ENCODE data around the gene SLC6A12.
"Not testable (repeated sequence)": the region's sequence is repeated elsewhere in the genome, so short reads cannot be mapped to it uniquely, and the experiment has no call there.

The SLC6A12 gene

GRCh38 chr12:236445-236844 is 22.5 kb upstream of the SLC6A12 start:
- peaks cover 13% of the 10 kb centered on the region for H3K27me3 ChIP-seq (ENCODE audit: insufficient read depth, poor library complexity, severe bottlenecking)
- TF ChIP-seq, protein P1, sequence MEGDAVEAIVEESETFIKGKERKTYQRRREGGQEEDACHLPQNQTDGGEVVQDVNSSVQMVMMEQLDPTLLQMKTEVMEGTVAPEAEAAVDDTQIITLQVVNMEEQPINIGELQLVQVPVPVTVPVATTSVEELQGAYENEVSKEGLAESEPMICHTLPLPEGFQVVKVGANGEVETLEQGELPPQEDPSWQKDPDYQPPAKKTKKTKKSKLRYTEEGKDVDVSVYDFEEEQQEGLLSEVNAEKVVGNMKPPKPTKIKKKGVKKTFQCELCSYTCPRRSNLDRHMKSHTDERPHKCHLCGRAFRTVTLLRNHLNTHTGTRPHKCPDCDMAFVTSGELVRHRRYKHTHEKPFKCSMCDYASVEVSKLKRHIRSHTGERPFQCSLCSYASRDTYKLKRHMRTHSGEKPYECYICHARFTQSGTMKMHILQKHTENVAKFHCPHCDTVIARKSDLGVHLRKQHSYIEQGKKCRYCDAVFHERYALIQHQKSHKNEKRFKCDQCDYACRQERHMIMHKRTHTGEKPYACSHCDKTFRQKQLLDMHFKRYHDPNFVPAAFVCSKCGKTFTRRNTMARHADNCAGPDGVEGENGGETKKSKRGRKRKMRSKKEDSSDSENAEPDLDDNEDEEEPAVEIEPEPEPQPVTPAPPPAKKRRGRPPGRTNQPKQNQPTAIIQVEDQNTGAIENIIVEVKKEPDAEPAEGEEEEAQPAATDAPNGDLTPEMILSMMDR (IDR thresholded peaks at IDR 0.05; ENCODE audit: poor library complexity, severe bottlenecking): no peak
- ATAC-seq (ENCODE audit: low read depth): no peak

DNA sequence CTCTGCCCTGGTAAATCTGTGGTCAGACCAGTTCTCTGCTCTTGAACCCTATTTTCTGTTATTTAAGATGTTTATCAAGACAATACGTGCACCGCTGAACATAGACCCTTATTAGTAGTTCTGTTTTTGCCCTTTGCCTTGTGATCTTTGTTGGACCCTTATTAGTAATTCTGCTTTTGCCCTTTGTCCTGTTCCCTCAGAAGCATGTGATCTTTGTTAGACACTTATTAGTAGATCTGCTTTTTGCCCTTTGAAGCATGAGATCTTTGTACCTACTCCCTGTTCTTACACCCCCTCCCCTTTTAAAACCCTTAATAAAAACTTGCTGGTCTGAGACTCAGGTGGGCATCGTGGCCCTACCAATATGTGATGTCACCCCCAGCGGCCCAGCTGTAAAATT is 22.0 kb upstream of the SLC6A12 start:
- not testable (repeated sequence) for H3K9me3 ChIP-seq (ENCODE audit: severe bottlenecking); H3K4me1 ChIP-seq (ENCODE audit: insufficient read depth, poor library complexity, severe bottlenecking); ATAC-seq (ENCODE audit: low read depth); H3K27ac ChIP-seq (ENCODE audit: poor library complexity, severe bottlenecking); H3K4me3 ChIP-seq (ENCODE audit: severe bottlenecking); DNase-seq (ENCODE audit: low spot score); H3K36me3 ChIP-seq (ENCODE audit: low read depth)
- peaks cover 18% of the 10 kb centered on the region for H3K27me3 ChIP-seq (ENCODE audit: insufficient read depth, poor library complexity, severe bottlenecking)

More at GRCh38 chr12:236445-236844, 22.5 kb upstream of the SLC6A12 start:
- Histone ChIP-seq H3K9me3 (ENCODE audit: severe bottlenecking) (peaks cover 3% of the 10 kb centered on the region), H3K4me3 (ENCODE audit: severe bottlenecking) (no peak overlapping the region), H3K4me1 (ENCODE audit: insufficient read depth, poor library complexity, severe bottlenecking) (no peaks in the 10 kb centered on the region), H3K36me3 (ENCODE audit: low read depth) (no peaks in the 10 kb centered on the region), H3K27ac (ENCODE audit: poor library complexity, severe bottlenecking) (no peak overlapping the region)
- DNase-seq (ENCODE audit: low spot score): no peak

DNA sequence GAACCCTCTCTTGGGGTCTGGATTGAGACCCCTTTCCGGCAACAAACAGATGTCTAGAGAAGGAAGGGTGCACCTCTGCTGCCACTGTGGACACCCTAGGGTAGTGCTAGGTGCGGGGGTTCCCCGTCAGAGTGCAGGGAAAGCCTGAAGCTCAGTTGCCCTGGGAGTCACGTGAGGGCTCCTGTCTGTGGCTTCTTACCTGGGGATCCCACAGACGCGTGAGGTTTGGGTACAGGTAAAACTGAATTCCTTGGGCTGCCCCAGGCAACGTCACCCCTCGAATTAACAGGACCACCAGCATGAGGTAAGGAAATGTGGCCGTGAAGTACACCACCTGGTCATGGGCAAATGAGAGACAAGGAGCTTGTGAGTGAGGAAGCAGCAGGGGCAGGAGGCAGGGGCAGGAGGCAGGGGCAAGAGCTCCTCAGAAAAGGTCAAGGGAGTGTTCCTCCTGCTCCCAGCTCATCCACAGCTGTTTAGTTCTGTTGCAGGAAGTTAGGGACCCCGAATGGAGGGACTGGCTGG is 21.0 kb upstream of the SLC6A12 start:
- H3K27me3 ChIP-seq (ENCODE audit: insufficient read depth, poor library complexity, severe bottlenecking): peaks cover 28% of the 10 kb centered on the region
- DNase-seq (ENCODE audit: low spot score): no peak
- H3K9me3 ChIP-seq (ENCODE audit: severe bottlenecking): peaks cover 3% of the 10 kb centered on the region
- TF ChIP-seq, protein P1 (IDR thresholded peaks at IDR 0.05; ENCODE audit: poor library complexity, severe bottlenecking): no peak
- H3K27ac ChIP-seq (ENCODE audit: poor library complexity, severe bottlenecking): no peak overlapping the region
- no peak overlapping the region for H3K4me3 ChIP-seq (ENCODE audit: severe bottlenecking)
- H3K36me3 ChIP-seq (ENCODE audit: low read depth): no peaks in the 10 kb centered on the region
- H3K4me1 ChIP-seq (ENCODE audit: insufficient read depth, poor library complexity, severe bottlenecking): no peaks in the 10 kb centered on the region
- ATAC-seq (ENCODE audit: low read depth): no peak

DNA sequence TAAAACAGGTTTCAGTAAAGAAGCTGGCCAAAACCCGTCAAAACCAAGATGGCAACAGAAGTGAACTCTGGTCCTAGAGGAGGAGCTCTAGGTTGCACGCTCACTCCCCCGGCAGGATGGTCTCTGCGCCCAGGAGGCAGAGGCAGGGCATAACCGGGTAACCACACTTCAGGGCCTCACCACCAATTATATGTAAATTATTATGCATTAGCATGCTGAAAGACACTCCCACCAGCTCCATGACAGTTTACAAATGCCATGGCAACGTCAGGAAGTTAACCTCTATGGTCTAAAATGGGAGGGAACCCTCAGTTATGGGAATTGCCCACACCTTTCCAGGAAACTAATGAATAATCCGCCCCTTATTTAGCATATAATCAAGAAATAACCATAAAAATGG is 20.1 kb upstream of the SLC6A12 start:
- H3K4me1 ChIP-seq (ENCODE audit: insufficient read depth, poor library complexity, severe bottlenecking): no peaks in the 10 kb centered on the region
- no peak for ATAC-seq (ENCODE audit: low read depth)
- TF ChIP-seq, protein P1 (IDR thresholded peaks at IDR 0.05; ENCODE audit: poor library complexity, severe bottlenecking): no peak
- no peak overlapping the region for H3K4me3 ChIP-seq (ENCODE audit: severe bottlenecking)
- no peak overlapping the region for H3K27ac ChIP-seq (ENCODE audit: poor library complexity, severe bottlenecking)
- DNase-seq (ENCODE audit: low spot score): no peak
- peaks cover 3% of the 10 kb centered on the region for H3K9me3 ChIP-seq (ENCODE audit: severe bottlenecking)
- H3K36me3 ChIP-seq (ENCODE audit: low read depth): no peaks in the 10 kb centered on the region
- peaks cover 35% of the 10 kb centered on the region for H3K27me3 ChIP-seq (ENCODE audit: insufficient read depth, poor library complexity, severe bottlenecking)

GRCh38 chr12:233615-233968 is 19.6 kb upstream of the SLC6A12 start:
- Histone ChIP-seq H3K4me1 (ENCODE audit: insufficient read depth, poor library complexity, severe bottlenecking) (no peaks in the 10 kb centered on the region), H3K4me3 (ENCODE audit: severe bottlenecking) (no peak overlapping the region), H3K36me3 (ENCODE audit: low read depth) (no peaks in the 10 kb centered on the region), H3K27ac (ENCODE audit: poor library complexity, severe bottlenecking) (no peak overlapping the region), H3K27me3 (ENCODE audit: insufficient read depth, poor library complexity, severe bottlenecking) (peaks cover 38% of the 10 kb centered on the region), H3K9me3 (ENCODE audit: severe bottlenecking) (peaks cover 3% of the 10 kb centered on the region)
- DNase-seq (ENCODE audit: low spot score) (no peak), ATAC-seq (ENCODE audit: low read depth) (no peak)
- TF ChIP-seq, protein P1 (IDR thresholded peaks at IDR 0.05; ENCODE audit: poor library complexity, severe bottlenecking): no peak

All from RWPE2 (cell line).